NT2/D1 (cell line): ENCODE results near the gene DPEP1.

ENCODE experiments used
- DNase-seq: peaks from one replicate; pipeline ENCODE4 v3.0.0-alpha.2; 2011; ENCODE audit warnings: low read depth, low spot score
- H3K27me3 ChIP-seq: 2 replicates; pipeline ENCODE4 v1.6.0; 2011; ENCODE audit warnings: mild to moderate bottlenecking; ENCODE audit not compliant: insufficient read length, insufficient read depth
- H3K36me3 ChIP-seq: 2 replicates; pipeline ENCODE4 v1.6.1; 2011; ENCODE audit warnings: mild to moderate bottlenecking, low read length, mixed read lengths; ENCODE audit not compliant: insufficient read depth, insufficient read length
- H3K4me1 ChIP-seq: 2 replicates; pipeline ENCODE4 v1.5.1; 2011; ENCODE audit not compliant: insufficient read depth, insufficient read length
- H3K4me3 ChIP-seq: 2 replicates; pipeline ENCODE4 v1.5.1; 2011; ENCODE audit warnings: low read depth; ENCODE audit not compliant: insufficient read length
- H3K9ac ChIP-seq: 2 replicates; pipeline ENCODE4 v1.6.0; 2011; ENCODE audit warnings: low read depth; ENCODE audit not compliant: insufficient read length
- H3K9me3 ChIP-seq: 2 replicates; pipeline ENCODE4 v1.5.1; 2011; ENCODE audit warnings: mild to moderate bottlenecking, low read length; ENCODE audit not compliant: insufficient read depth
- SUZ12 ChIP-seq: IDR thresholded peaks from 2 replicates; pipeline ENCODE4 v1.6.1; 2011; ENCODE audit not compliant: insufficient read length, insufficient read depth; ENCODE audit errors: extremely low read depth
- YY1 ChIP-seq: IDR thresholded peaks from 2 replicates; pipeline ENCODE4 v1.6.1; 2011; ENCODE audit not compliant: insufficient read length, insufficient read depth
- ZNF274 ChIP-seq: IDR thresholded peaks from 2 replicates; pipeline ENCODE4 v1.6.1; 2011; ENCODE audit warnings: mild to moderate bottlenecking, low read depth, low read length

The DPEP1 gene

GRCh38 chr16:89588413-89589109 is 24.9 kb upstream of the DPEP1 start:
- no peak for DNase-seq

GRCh38 chr16:89589241-89589926 is 24.1 kb upstream of the DPEP1 start:
- Histone ChIP-seq H3K4me1 (no peaks in the 10 kb centered on the region), H3K36me3 (peaks cover 61% of the 10 kb centered on the region), H3K27me3 (no peaks in the 10 kb centered on the region), H3K9ac (no peak overlapping the region), H3K4me3 (no peak overlapping the region), H3K9me3 (peaks cover 34% of the 10 kb centered on the region; the same call in 1 of the 2 replicates)
- TF ChIP-seq SUZ12, result no peak
- no peak for DNase-seq

More at GRCh38 chr16:89588413-89589109, 24.9 kb upstream of the DPEP1 start:
- Histone ChIP-seq H3K4me3 (no peak overlapping the region), H3K4me1 (no peaks in the 10 kb centered on the region), H3K36me3 (peaks cover 65% of the 10 kb centered on the region), H3K9me3 (peaks cover 34% of the 10 kb centered on the region; the same call in 1 of the 2 replicates), H3K9ac (no peak overlapping the region), H3K27me3 (no peaks in the 10 kb centered on the region)
- TF ChIP-seq SUZ12 (no peak), ZNF274 (no peak), YY1 (no peak)

- no peak for DNase-seq
- TF ChIP-seq YY1 (no peak), SUZ12 (no peak), ZNF274 (no peak)
- no peaks in the 10 kb centered on the region for H3K4me1 ChIP-seq
- no peaks in the 10 kb centered on the region for H3K27me3 ChIP-seq
- no peak overlapping the region for H3K4me3 ChIP-seq
- H3K9ac ChIP-seq, result no peak overlapping the region
- peaks cover 12% of the 10 kb centered on the region; the same call in 1 of the 2 replicates for H3K9me3 ChIP-seq
- peaks cover 43% of the 10 kb centered on the region for H3K36me3 ChIP-seq
These were observed 19.6 kb upstream of the DPEP1 start for GRCh38 chr16:89593841-89594240.

- H3K9me3 ChIP-seq, result no peaks in the 10 kb centered on the region
- TF ChIP-seq YY1 (no peak), SUZ12 (no peak), ZNF274 (no peak)
- H3K4me3 ChIP-seq, result no peak overlapping the region
- DNase-seq, result no peak
- no peak overlapping the region for H3K9ac ChIP-seq
- H3K27me3 ChIP-seq, result peaks cover 2% of the 10 kb centered on the region
- peaks cover 32% of the 10 kb centered on the region for H3K36me3 ChIP-seq
- peaks cover 13% of the 10 kb centered on the region for H3K4me1 ChIP-seq
These were observed 17.9 kb upstream of the DPEP1 start for GRCh38 chr16:89595330-89596060.

GRCh38 chr16:89596061-89596689 is 17.3 kb upstream of the DPEP1 start:
- no peaks in the 10 kb centered on the region for H3K9me3 ChIP-seq
- peaks cover 2% of the 10 kb centered on the region for H3K27me3 ChIP-seq
- peaks cover 28% of the 10 kb centered on the region for H3K36me3 ChIP-seq
- no peak overlapping the region for H3K4me3 ChIP-seq
- TF ChIP-seq ZNF274, result no peak
- TF ChIP-seq SUZ12, result no peak
- no peak for TF ChIP-seq YY1
- no peak for DNase-seq
- H3K4me1 ChIP-seq, result peaks cover 13% of the 10 kb centered on the region
- H3K9ac ChIP-seq, result no peak overlapping the region

GRCh38 chr16:89596957-89597649 is 16.3 kb upstream of the DPEP1 start:
- no peaks in the 10 kb centered on the region for H3K9me3 ChIP-seq
- H3K4me3 ChIP-seq, result no peak overlapping the region
- peaks cover 17% of the 10 kb centered on the region for H3K4me1 ChIP-seq
- no peak overlapping the region for H3K9ac ChIP-seq
- DNase-seq, result no peak
- no peak for TF ChIP-seq YY1
- TF ChIP-seq SUZ12, result no peak
- TF ChIP-seq ZNF274, result no peak
- peaks cover 2% of the 10 kb centered on the region for H3K27me3 ChIP-seq
- H3K36me3 ChIP-seq, result peaks cover 23% of the 10 kb centered on the region
